Pulmonary artery endothelial cell (primary cell): ENCODE measurements around the gene MYRIP. TPM values are rescaled to one million over a fixed set of nuclear protein-coding genes. Genes with fewer than 3 reads are reported as not detected.
"Not testable (repeated sequence)": the region's sequence is repeated elsewhere in the genome, so short reads cannot be mapped to it uniquely, and the experiment has no call there.

Experiments
- DNase-seq: peaks from one replicate; pipeline ENCODE4 v3.0.0-alpha.2; 2011; ENCODE audit warnings: low read depth, low spot score
- total RNA-seq: library from RNA; depleted of rRNA; stranded (reverse); fragments of >200 nt; gene quantifications from 2 replicates; pipeline ENCODE4 v1.2.3, GENCODE V29; 2014

The MYRIP gene
- 22.4 and 24.8 TPM in 2 replicates for total RNA-seq

DNA sequence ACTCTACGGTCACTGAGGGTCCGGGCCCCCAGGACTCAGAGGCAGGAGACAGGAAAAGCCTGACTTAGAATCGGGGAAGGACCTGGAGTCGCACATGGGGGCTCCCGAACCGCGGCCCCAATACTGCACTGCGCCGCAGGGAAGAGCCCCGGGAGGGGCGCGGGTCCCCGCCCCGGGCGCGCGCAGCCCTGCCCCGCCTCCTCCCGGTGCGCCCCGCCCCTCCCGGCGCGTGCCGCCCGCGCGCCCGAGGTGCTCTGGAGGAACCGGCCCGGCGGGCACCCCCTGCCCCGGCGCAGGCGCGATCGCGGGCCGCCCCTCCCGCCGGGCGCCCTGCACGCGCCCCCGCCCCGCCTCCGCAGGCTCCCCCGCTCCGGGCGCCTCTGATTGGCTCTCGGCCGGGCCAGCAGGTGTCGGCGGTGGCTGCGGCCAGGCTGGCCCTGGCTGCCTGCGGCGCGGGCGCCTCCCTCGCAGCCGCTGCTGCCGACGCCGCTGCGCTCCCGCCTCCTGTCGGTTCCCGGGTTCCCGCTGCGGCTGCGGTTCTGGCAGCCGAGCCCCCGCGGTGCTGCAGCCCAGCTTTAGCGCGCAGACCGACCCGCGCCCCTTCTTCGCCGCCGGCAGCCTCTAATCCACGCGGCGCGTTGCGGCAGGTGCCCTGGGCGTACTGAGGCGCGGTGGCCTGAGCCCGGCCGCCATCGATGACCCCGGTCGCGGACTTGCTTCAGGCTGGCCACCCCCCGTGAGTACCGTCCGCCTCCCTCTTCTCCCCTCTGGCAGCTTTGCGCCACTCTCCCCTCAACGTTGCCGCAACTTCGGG, at the start of gene MYRIP:
TSS of gene MYRIP (plus strand) at position 429 of the 814 bp plus-strand sequence. CDS start 91,208 bp downstream, outside the sequence.
- peak; percentile 22 for DNase-seq

DNA sequence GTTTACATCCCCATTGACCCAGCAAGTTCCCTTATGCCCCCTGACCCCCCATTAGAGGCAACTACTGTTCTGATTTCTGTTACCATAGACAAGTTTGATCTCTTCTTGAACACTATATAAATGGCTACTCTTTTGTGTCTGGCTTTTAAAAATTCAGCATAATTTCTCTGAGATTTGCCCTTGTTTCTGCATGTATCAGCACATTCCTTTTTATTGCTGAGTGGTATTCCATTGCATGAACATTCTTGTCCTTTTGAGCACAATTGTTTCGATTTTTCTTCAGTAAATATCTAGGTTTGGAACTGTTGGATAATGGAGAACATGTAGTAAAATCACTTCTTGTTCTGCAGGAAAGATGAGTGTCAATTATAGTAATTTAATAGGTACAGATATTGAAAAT, 49.1 kb upstream of the MYRIP start:
- no peak for DNase-seq

- no peak for DNase-seq
These were observed 46.8 kb upstream of the MYRIP start for GRCh38 chr3:39762537-39763070.

GRCh38 chr3:39763390-39763789, 46.0 kb upstream of the MYRIP start:
- no peak for DNase-seq

GRCh38 chr3:39765575-39765974, 43.8 kb upstream of the MYRIP start:
- DNase-seq: no peak

- DNase-seq: no peak
These were observed 43.0 kb upstream of the MYRIP start for GRCh38 chr3:39766433-39766832.

GRCh38 chr3:39766909-39767308, 42.5 kb upstream of the MYRIP start:
- DNase-seq: not testable (repeated sequence)

GRCh38 chr3:39778168-39778567, 31.2 kb upstream of the MYRIP start:
- DNase-seq: not testable (repeated sequence)

DNA sequence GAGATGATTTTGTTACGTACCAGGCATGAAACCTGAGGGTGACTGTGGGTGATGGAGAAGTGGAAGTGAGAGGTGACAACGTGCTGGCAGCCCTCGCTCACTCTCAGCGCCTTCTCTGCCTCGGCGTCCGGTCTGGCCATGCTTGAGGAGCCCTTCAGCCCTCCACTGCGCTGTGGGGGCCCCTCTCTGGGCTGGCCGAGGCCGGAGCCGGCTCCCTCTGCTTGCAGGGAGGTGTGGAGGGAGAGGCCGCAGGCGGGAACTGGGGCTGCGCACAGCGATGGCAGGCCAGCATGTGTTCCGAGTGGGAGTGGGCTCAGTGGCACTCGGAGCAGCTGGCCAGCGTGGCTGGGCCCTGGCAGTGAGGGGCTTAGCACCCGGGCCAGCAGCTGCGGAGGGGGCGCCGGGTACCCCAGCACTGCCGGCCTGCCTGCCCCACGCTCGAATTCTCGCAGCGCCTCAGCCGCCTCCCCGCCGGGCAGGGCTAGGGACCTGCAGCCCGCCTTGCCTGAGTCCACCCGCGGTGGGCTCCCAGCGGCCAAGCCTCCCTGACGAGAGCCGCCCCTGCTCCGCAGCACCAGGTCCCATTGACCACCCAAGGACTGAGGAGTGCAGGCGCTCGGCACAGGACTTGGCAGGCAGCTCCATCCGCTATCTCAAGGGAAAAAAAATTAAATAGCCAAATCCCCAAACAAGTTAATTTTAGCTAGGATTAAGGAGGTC, 29.7 kb upstream of the MYRIP start:
- no peak for DNase-seq

- DNase-seq: no peak
These were observed 29.1 kb upstream of the MYRIP start for GRCh38 chr3:39780352-39780751.

- DNase-seq: no peak
These were observed 28.4 kb upstream of the MYRIP start for GRCh38 chr3:39781025-39781424.

GRCh38 chr3:39781632-39782031, 27.8 kb upstream of the MYRIP start:
- no peak for DNase-seq

DNA sequence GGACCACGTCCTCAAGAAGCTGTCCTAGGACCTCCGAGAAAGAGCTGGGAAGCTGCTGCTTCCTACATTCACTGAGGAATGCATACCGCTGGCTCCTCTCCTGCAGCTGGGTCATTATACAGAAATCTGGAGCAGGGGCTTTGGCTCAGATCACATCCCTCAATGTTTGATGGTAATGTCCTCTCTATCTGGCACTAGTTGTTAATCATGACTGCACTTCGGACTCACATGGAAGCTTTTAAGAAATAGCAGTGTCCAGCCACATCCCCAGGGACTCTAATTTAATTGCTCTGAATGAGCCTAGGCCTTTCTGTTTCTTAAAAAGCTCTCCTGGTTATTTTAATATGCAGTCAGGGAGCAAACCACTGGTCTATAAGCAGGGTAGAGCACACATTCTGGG, 25.7 kb upstream of the MYRIP start:
- DNase-seq: no peak

DNA sequence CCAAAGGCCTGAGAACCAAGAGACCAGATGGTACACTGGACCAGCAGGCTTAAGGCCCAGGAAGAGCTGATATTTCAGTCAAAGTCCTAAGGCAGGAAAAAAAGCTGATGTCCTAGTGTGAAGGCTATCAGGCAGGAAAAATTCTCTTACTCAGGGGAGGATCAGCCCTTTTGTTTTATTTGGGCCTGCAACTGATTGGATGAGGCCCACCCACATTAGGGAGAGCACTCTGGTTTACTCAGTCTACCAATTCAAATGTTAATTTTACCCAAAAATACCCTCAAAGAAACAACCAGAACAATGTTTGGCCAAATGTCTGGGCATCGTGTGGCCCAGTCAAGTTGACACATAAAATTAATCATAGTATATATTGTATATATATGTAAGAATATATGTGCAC, 24.5 kb upstream of the MYRIP start:
- DNase-seq: no peak

GRCh38 chr3:39788128-39788883, 21.1 kb upstream of the MYRIP start:
- no peak for DNase-seq

- DNase-seq: no peak
These were observed 17.8 kb upstream of the MYRIP start for GRCh38 chr3:39791603-39792002.

- no peak for DNase-seq
These were observed 14.5 kb upstream of the MYRIP start for GRCh38 chr3:39794880-39795279.

DNA sequence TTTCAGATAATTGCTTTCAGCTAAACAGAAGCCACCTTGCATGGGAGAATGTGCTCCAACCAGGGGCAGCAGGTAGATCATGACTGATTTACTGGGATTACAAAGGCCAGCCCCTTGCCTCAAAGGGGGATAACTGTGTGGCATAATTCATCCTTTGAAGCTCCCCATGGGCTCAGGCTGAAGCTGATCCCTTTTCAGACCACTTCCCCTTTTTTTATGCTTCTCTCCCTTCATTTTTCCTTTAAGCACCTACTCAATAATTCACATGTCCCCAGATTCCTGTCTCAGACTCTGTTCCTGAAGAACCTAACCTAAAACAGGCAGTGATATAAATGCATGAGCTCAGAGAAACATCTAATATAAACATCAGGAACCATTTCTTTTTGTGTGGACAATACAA, 8.2 kb upstream of the MYRIP start:
- no peak for DNase-seq

- not testable (repeated sequence) for DNase-seq
These were observed 6.9 kb upstream of the MYRIP start for GRCh38 chr3:39802486-39802885.

DNA sequence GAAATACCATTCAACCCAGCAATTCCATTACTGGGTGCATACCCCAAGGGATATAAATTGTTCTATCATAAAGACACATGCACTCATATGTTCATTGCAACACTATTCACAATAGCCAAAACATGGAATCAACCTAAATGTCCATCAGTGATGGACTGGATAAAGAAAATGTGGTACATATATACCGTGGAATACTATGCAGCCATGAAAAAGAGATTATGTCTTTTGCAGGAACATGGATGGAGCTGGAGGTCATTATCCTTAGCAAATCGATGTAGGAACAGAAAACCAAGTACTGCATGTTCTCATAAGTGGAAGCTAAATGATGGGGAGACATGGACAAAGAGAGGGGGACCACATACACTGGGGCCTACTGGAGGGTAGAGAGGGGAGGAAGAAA, 5.5 kb upstream of the MYRIP start:
- DNase-seq: no peak

- DNase-seq: no peak
These were observed 4.5 kb upstream of the MYRIP start for GRCh38 chr3:39804951-39805350.

- DNase-seq: no peak
These were observed 3.8 kb upstream of the MYRIP start for GRCh38 chr3:39805650-39806049.
